Liver (tissue), 3 donors: ENCODE data around the gene AP4E1.

Experiments
- EGR1 ChIP-seq, 2 donors: IDR thresholded peaks; 2 replicates each; pipeline ENCODE4 v1.6.1; 2016 to 2018; ENCODE audit warnings: antibody characterized with exemption in 2 of 2, low read depth in 2 of 2
- FOXA1 ChIP-seq: IDR thresholded peaks from 2 replicates; pipeline ENCODE4 v1.6.1; 2016; ENCODE audit warnings: antibody characterized with exemption
- JUND ChIP-seq, 2 donors: IDR thresholded peaks; 2 replicates each; pipeline ENCODE4 v1.6.1; 2016; ENCODE audit warnings: antibody characterized with exemption in 2 of 2
- NR2F2 ChIP-seq: IDR thresholded peaks from 2 replicates; pipeline ENCODE4 v1.6.1; 2016; ENCODE audit warnings: antibody characterized with exemption
- RAD21 ChIP-seq, 2 donors: IDR thresholded peaks; 2 replicates each; pipeline ENCODE4 v1.6.1; 2016; ENCODE audit warnings: antibody characterized with exemption in 2 of 2, mild to moderate bottlenecking in 2 of 2
- REST ChIP-seq: IDR thresholded peaks from 2 replicates; pipeline ENCODE4 v1.6.1; 2016; ENCODE audit warnings: antibody characterized with exemption, mild to moderate bottlenecking
- SP1 ChIP-seq: IDR thresholded peaks from 2 replicates; pipeline ENCODE4 v1.6.1; 2018; ENCODE audit warnings: antibody characterized with exemption, mild to moderate bottlenecking
- TAF1 ChIP-seq: conservative IDR thresholded peaks from 2 replicates; pipeline ENCODE4 v1.6.1; 2016; ENCODE audit warnings: antibody characterized with exemption, mild to moderate bottlenecking
- YY1 ChIP-seq: IDR thresholded peaks from 2 replicates; pipeline ENCODE4 v1.6.1; 2016; ENCODE audit warnings: antibody characterized with exemption, mild to moderate bottlenecking
- TF ChIP-seq, protein P1 (sequence below): fragments of 150-350 bp; IDR thresholded peaks from 2 replicates; pipeline ENCODE4 v1.5.1; 2017; ENCODE audit warnings: improper control_type of control experiment, low read depth, low read length; ENCODE audit not compliant: missing input control
- TF ChIP-seq, protein P2 (sequence below): IDR thresholded peaks from 2 replicates; pipeline ENCODE4 v1.6.1; 2016; ENCODE audit warnings: antibody characterized with exemption
- TF ChIP-seq, protein P3 (sequence below): IDR thresholded peaks from 2 replicates; pipeline ENCODE4 v1.6.1; 2016; ENCODE audit warnings: antibody characterized with exemption
- TF ChIP-seq, protein P4 (sequence below): IDR thresholded peaks from 2 replicates; pipeline ENCODE4 v1.6.1; 2016; ENCODE audit warnings: antibody characterized with exemption
- donor health status: healthy.
- donor health status: healthy.

GRCh38 chr15:50959717-50960116, 51.2 kb downstream of the AP4E1 start:
- TF ChIP-seq, protein P1, sequence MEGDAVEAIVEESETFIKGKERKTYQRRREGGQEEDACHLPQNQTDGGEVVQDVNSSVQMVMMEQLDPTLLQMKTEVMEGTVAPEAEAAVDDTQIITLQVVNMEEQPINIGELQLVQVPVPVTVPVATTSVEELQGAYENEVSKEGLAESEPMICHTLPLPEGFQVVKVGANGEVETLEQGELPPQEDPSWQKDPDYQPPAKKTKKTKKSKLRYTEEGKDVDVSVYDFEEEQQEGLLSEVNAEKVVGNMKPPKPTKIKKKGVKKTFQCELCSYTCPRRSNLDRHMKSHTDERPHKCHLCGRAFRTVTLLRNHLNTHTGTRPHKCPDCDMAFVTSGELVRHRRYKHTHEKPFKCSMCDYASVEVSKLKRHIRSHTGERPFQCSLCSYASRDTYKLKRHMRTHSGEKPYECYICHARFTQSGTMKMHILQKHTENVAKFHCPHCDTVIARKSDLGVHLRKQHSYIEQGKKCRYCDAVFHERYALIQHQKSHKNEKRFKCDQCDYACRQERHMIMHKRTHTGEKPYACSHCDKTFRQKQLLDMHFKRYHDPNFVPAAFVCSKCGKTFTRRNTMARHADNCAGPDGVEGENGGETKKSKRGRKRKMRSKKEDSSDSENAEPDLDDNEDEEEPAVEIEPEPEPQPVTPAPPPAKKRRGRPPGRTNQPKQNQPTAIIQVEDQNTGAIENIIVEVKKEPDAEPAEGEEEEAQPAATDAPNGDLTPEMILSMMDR, result no peak
- no peak for TF ChIP-seq SP1
- TF ChIP-seq RAD21 (IDR thresholded peaks at IDR 0.05), result no peak
- TF ChIP-seq, protein P2, sequence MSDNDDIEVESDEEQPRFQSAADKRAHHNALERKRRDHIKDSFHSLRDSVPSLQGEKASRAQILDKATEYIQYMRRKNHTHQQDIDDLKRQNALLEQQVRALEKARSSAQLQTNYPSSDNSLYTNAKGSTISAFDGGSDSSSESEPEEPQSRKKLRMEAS, result no peak
- no peak for TF ChIP-seq YY1
- no peak for TF ChIP-seq REST
- TF ChIP-seq EGR1 (IDR thresholded peaks at IDR 0.05; ENCODE audit: low read depth in 2 of 2), result no peak
- TF ChIP-seq, protein P3, sequence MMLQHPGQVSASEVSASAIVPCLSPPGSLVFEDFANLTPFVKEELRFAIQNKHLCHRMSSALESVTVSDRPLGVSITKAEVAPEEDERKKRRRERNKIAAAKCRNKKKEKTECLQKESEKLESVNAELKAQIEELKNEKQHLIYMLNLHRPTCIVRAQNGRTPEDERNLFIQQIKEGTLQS, result no peak
- no peak for TF ChIP-seq NR2F2
- no peak for TF ChIP-seq JUND (IDR thresholded peaks at IDR 0.05)
- no peak for TF ChIP-seq TAF1
- TF ChIP-seq, protein P4, sequence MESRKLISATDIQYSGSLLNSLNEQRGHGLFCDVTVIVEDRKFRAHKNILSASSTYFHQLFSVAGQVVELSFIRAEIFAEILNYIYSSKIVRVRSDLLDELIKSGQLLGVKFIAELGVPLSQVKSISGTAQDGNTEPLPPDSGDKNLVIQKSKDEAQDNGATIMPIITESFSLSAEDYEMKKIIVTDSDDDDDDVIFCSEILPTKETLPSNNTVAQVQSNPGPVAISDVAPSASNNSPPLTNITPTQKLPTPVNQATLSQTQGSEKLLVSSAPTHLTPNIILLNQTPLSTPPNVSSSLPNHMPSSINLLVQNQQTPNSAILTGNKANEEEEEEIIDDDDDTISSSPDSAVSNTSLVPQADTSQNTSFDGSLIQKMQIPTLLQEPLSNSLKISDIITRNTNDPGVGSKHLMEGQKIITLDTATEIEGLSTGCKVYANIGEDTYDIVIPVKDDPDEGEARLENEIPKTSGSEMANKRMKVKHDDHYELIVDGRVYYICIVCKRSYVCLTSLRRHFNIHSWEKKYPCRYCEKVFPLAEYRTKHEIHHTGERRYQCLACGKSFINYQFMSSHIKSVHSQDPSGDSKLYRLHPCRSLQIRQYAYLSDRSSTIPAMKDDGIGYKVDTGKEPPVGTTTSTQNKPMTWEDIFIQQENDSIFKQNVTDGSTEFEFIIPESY, result no peak
- TF ChIP-seq FOXA1, result no peak
